HG03378 (cell line): ENCODE results near the gene PARP8.
A peak's percentile ranks its signal among the peaks of the same experiment; 100 is the strongest.
"Not testable (repeated sequence)": the region's sequence is repeated elsewhere in the genome, so short reads cannot be mapped to it uniquely, and the experiment has no call there.

ENCODE experiments used
- ATAC-seq: cut with Tn5 transposase; IDR thresholded peaks from one replicate; pipeline ENCODE4 v1.9.1; 2021; ENCODE audit warnings: mild to moderate bottlenecking, moderate library complexity; ENCODE audit not compliant: unreplicated experiment

PARP8 gene

DNA sequence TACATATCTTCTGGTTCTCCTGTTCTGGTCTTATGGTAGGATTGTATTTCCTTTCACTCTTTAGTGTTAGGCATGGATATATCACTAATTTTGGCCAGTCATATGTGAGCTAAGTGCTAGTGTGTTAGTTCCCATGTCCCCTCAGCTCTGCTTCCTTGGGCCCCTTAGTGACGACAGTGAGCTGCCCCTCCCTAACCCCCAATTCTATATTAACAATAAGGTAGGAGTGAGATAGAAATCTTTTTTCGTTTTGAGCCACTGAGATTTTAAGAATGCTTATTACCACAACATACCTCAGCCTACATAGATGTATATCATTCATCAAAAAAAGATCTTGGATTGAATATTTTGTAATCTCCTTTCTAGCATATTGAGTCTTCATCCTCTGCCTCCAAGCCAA is 100.5 kb downstream of the PARP8 start:
- ATAC-seq: no peak

DNA sequence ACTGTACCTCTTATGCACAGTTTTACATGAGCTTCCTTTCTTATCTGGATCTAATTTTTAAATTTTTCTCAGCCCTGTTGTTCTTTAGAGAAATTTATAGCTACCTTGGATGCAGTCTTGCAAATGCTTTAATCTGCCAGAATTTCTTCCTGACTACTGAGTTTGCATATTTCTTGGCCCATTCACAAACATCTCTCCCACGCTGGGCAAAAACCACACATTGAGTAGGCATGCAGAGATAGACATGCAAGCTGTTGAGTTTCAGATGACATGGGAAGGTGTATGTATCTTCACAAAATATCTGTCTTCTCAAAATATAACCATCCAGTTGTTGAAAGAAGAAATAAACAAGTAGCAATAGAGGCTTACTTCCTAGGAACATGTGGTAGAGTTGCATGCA is 101.2 kb downstream of the PARP8 start:
- ATAC-seq: no peak

DNA sequence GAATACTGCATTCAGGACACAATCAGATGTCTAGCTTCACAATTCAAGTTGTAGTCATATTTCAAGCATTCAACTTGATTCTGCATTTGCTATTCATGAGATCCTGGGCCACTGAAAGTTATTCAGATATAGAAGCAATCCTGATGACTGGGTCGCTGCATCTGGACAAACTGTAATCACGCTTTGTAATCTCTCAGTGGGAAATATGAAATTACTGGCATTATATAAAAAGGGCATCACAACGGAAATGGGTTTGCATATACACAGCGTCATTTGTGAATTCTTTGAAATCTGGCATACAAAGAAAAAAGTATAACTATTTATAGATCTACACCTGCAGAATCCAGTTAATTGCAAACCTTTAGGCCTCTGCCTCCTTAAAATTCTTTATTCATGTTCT is 102.2 kb downstream of the PARP8 start:
- ATAC-seq: no peak

DNA sequence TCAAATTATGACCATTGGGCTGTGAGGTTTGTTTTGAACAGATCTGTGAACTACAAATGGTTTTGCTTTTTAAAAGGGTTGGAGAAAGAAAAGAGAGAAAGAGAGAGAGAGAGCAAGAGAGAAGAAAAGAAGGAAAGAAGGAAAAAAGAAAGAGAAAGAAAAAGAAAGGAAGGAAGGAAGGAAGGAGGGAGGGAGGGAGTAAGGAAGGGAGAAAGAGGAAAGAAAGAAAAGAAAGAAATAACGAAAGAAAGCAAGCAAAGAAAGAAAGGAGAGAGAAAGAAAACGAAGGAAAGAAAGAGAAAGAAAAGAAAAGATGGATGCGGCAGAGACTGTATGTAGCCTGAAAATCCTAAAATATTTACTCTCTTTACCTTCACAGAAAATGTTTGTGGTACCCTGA is 104.0 kb downstream of the PARP8 start:
- ATAC-seq: no peak

DNA sequence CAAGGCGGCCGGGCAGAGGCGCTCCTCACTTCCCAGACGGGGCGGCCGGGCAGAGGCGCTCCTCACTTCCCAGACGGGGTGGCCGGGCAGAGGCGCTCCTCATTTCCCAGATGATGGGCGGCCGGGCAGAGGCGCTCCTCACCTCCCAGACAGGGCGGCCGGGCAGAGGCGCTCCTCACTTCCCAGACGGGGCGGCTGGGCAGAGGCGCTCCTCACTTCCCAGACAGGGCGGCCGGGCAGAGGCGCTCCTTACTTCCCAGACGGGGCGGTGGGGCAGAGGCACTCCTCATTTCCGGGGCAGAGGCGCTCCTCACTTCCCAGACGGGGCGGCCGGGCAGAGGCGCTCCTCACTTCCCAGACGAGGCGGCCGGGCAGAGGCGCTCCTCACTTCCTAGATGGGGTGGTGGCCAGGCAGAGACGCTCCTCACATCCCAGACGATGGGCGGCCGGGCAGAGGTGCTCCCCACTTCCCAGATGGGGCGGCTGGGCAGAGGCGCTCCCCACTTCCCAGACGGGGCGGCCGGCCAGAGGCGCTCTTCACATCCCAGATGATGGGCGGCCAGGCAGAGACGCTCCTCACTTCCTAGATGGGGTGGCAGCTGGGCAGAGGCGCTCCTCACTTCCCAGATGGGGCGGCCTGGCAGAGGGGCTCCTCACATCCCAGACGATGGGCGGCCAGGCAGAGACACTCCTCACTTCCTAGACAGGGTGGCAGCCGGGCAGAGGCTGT is 108.2 kb downstream of the PARP8 start:
- ATAC-seq: not testable (repeated sequence)

DNA sequence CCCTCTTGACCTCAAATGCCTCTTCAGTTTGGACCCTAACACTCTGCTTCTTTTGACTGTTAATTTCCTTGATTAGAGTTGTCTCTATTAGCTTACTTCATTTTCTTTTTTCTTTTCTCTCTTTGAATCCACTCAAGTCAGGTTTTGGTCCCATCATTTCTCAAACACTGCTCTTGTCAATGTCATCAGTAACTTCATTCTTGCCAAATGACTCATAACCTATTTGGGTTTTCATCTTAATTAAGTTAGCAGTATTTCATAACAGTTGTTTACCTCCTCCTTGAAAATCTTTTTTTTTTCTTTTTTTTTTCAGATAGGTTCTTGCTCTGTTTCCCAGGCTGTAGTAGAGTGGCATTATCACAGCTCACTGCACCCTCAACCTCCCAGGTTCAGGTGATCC is 119.6 kb downstream of the PARP8 start:
- no peak for ATAC-seq

DNA sequence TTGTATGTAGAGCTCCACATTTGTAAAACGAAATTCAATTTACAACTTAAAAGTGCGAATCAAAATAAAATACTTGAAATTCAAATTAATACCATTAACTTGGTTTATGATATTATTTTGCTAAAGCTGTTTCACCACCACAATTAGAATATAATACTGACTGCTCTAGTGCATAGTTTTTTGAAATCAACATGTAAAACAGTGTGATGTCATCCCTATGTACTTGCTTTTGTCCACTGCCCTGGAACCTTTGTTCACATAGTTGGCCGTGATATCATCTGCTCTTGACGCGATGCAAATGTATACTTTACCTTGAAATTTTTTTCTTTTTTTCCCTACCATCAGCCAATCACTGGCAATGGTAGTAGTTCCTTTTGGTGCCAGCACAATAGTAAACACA is 125.4 kb downstream of the PARP8 start:
- no peak for ATAC-seq

DNA sequence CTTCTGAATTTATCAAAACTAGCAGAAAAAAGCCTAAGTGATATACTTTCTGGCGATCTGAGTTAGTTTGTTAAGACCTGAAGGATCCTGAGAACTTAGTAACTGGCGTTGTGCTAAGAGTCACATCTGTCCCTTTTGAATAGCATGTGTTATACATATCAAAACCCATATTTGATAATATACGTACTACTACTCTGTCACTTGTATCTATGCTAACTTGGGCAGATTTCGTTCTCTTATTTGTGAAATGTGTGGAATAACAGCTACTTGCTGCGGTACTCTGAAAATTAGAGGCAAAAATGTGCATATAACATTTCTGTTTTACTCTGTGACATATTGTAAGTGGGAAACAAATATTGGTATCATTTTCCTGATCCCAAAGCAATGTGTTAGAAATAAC is 126.4 kb downstream of the PARP8 start:
- ATAC-seq: no peak

DNA sequence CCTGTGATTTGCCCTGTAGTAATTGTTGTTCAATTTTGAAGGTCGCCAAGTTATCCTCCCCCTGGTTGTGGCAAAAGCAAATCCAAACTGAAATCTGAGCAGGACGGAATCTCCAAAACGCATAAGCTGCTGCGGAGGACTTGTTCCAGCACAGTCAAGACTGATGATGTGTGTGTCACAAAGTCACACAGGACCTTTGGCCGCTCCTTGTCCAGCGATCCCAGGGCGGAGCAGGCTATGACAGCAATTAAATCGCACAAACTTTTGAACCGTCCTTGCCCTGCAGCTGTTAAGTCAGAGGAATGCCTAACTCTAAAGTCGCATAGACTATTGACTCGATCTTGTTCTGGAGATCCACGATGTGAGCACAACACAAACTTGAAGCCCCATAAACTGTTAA is 128.4 kb downstream of the PARP8 start:
- ATAC-seq: no peak

DNA sequence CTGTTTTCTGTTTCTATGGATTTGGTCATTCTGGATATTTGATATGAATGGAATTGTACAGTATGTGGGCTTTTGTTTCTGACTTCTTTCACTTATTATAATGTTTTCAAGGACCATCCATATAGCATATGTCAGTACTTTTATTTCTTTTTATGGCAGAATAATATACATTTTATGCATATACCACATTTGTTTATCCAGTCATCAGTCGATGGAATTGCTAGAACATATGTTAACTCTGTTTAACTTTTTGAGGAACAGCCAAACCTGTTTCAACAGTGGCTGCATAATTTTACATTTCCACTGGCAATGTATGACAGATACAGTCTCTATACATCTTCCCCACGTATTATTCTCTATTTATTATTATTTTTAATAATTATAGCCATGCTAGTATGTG is 131.6 kb downstream of the PARP8 start:
- no peak for ATAC-seq

DNA sequence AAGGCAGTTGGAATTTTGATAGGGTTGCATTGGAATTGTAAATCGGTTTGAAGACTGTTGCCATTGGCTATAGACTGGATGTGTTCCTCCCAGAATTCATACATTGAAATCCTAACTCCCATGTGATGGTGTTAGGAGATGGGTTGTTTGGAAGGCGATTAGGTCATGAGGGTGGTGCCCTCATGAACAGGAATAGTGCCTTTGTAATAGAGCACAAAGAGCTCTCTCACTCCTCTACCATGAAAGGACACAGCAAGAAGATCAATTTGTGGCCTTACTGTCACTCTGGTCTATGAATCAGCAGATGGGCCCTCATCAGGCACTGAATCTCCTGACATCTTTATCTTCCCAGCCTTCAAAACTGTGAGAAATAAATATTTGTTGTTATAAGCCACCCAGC is 133.2 kb downstream of the PARP8 start:
- no peak for ATAC-seq

DNA sequence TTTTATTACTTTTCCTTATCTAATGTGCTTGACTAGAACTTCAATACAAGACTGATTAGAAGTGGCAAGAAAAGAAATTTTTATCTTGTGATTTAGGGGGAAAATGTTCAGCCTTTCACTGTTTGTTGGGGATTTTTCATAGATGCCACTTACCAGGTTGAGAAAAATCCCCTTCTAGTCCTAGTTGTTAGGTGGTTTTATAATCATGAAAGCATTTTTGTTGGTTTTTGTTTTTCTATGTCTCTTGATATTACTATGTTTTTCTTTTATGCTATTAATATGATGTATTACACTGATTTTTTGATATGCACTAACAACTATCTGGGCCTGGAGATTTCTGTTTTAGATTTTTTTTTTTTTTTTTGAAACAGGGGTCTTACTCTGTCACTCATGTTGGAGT is 134.0 kb downstream of the PARP8 start:
- peak; percentile 55 for ATAC-seq

DNA sequence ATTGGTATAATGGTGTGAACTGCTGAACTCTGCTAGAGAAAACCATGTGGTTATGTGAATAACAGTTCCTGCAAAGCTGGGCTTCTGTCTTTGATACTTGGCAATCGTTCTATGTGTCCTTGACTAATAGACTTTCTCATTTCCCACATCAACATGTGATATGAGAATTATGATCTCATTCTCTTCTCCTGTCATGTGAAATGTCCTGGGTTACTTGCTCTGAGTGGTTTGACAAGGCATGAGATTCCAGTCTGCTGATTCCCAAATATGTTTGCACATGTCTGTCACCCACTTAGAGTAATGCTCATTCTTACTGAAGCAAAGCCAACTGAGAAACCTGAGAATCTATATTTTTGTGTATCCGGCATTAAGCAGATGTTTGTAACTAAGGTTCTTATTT is 141.2 kb downstream of the PARP8 start:
- ATAC-seq: no peak

DNA sequence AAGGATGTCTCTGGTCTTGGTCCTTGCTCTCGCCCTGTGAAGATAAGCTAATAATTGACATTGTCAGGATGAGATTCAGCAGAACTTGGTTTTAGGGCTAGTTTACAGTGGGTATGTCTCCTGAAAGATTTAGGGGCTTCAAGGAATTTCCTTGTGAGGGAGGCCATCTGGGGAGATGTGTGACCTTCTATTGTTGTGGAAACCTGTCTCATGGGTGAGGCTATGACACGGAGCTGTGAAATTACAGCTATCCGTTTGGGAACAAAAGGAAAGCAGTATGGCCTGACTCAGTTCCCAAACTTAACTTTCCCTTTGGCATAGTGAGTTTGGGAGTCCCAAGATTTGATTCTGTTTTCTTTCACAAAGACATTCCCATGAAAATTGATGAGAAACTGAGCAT is 142.0 kb downstream of the PARP8 start:
- ATAC-seq: no peak

DNA sequence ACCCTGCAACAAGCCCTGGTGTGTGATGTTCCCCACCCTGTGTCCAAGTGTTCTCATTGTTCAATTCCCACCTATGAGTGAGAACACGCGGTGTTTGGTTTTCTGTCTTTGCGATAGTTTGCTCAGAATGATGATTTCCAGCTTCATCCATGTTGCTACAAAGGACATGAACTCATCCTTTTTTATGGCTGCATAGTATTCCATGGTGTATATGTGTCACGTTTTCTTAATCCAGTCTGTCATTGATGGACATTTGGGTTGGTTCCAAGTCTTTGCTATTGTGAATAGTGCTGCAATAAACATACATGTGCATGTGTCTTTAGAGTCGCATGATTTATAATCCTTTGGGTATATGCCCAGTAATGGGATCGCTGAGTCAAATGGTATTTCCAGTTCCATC is 145.3 kb downstream of the PARP8 start:
- not testable (repeated sequence) for ATAC-seq

DNA sequence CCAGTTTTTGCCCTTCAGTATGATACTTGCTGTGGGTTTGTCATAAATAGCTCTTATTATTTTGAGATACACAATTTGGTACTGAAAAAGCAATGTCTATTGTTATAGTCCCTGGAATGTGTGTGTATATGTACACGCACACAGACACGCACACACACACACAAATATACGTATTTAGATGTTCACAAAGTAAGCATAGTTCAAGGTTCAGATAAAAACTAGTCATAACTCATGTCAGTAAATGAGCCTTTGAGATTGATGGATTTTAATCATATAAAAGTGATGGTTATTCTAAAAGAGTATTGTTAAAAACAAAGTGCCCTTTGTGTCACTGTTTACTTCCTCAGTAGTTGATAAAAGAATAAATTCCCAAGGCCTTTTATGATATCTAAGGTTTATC is 147.3 kb downstream of the PARP8 start:
- no peak for ATAC-seq

DNA sequence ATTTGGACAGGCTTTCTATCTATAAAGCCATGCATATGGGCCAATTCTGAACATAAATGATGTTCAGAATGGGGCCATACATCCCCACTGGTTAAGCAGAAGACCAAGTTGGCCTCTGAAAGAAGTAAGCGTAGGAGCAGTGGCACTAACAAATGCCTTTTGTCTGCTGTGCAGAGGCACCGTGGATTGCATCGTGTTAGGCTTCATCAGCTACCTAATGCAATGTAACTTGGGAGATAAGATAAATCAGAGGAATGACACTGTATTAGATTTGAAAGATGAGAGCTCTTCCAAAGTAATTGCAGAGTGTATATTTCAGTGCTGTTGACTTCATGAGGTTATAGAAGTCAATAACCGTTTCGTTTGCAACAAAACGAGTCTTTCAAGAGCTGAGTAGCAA is 148.1 kb downstream of the PARP8 start:
- ATAC-seq: no peak

DNA sequence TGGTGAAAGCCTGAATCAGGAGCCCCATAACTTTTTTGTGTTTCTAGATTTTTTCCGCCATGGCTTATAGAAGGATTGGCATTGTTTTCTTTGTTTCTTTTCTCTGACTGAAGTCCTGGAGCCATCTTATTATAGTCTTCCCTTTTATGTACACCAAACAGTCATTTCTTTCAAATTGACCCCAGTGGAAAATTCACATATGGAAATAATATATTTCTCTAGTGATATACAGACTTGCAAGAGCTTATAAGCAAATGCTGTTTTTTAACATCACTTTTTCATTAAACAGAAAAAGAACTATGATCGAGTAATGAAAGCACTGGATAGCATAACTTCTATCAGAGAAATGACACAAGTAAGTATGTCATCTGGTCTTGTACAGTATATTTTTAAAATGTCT is 155.6 kb downstream of the PARP8 start:
- ATAC-seq: no peak

DNA sequence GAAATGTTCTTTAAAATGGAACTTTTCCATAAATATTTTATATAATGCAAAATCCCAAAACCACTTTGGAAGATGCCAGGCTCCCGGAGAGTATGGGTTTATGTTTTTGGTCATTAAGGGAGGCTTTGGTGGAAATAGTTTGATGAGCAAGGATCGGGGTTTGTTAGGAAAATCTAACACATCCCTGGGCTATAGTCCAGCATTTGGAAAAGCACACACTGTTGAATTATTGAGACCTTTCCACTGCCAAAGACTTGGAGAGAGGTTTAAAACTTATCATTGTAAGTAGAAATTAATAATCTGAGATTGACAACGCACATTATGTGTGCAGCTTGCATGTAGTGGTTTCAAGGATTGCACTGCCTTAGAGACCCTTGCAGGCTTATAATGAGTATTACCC is 156.3 kb downstream of the PARP8 start:
- no peak for ATAC-seq

DNA sequence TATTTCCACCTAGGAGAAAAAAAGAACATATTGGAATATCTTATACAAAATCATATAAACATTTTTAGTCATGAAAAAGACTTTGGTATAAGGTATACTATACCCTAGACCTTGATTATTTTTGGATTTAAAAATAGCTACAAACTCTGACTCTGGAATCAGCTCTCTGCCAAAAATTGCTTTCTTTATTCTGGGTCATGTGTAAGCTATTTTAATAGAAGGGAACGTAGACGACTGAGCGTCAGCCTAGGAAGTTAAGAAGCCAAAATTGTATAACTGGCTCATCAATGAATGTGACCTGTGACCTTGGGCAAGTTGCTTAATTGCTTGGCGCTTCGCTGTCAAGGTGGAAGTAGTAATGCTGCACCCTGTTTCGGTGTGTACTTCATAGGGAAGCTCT is 157.1 kb downstream of the PARP8 start:
- ATAC-seq: no peak

DNA sequence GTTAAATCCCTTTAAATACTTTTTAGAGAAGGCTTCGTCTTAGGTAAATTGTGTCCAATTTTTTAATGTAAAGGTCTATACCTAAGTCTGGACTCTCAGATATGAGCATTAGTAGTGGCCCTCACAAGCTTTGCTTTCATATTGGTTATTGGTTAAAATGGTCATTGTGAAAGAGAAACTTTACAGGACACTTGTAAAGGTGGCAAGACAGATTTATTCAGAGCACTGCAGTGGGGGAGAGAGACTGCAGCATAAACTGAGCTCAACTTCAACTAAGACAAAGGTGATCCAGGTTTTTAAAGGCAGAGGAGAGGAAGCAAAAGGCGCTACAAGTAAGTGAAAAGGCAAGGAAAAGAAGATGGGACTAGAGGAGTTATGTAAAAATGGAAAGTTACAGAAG is 157.7 kb downstream of the PARP8 start:
- no peak for ATAC-seq

DNA sequence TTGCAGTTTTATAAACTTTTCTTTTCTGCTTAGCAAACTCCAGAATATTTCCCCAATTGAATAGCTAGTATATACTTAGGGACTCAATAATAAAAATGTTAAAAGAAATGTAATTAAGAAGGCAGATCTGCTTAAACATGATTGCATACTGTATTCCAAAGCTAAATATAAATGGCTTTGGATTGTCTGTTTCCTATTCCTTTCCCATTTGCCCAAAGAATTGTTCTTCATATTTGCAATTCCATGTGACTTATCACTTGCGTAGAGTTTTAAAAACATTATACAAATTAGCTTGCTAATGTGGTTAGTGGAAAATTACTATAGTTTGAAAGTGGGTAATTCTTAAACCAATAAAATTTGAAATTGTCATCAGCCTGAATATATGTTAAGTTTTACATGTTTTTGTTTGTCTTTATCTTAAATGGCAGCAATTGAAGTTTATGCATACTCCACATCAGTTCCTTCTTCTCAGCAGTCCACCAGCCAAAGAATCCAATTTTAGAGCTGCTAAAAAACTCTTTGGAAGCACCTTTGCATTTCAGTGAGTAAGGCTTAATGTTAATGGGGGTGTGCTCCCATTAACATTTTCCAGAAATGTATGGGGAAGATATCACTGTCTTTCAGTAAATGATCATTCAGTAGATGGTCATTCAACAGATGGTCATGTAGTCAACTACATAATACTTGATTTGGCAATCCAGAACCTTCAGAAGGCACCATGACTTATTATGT is 161.2 kb downstream of the PARP8 start:
- ATAC-seq: no peak

DNA sequence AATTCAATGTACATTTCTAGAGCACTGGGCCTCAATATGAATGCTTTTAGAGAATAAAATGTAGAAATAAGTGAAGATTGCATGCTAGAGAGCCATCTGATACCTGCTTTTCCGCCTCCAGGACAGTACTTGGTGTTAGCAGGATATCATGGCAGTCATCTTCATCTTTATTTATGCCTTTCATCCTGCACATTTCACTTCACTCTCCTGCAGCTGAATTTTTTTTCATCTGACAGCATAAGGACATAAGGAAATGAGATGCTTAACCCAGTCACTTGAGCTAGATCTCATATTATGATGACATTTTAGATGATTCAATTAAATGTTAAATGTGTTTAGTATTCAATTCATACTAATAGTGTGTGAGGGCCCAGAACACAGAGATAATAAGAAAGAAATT is 162.6 kb downstream of the PARP8 start:
- no peak for ATAC-seq
